ENCODE data around the gene TRAP1. TPM values are rescaled to one million over a fixed set of nuclear protein-coding genes. Genes with fewer than 3 reads are reported as not detected.

The TRAP1 gene
- total RNA-seq, 1 experiment from 2014 or later, result 173 TPM

GRCh38 chr16:3744018-3744417, 26.7 kb upstream of the TRAP1 start:
- Histone ChIP-seq H3K4me3 (ENCODE audit: low read depth, low read length) (no peak overlapping the region), H3K27me3 (replicated peaks; ENCODE audit: control insufficient read depth, insufficient read depth, low read length) (no peaks in the 10 kb centered on the region), H3K36me3 (ENCODE audit: control insufficient read depth, insufficient read depth, low read length) (peaks cover 3% of the 10 kb centered on the region), H3K4me1 (no peaks in the 10 kb centered on the region), H3K9me3 (no peaks in the 10 kb centered on the region)
- Mint-ChIP-seq H3K4me3 (ENCODE audit: unreplicated experiment) (no peak overlapping the region), H3K9me3 (ENCODE audit: unreplicated experiment) (no peaks in the 10 kb centered on the region), H3K36me3 (ENCODE audit: insufficient read depth, unreplicated experiment) (peaks cover 90% of the 10 kb centered on the region), H3K27ac (ENCODE audit: unreplicated experiment) (no peak overlapping the region), H3K27me3 (ENCODE audit: insufficient read depth, unreplicated experiment) (no peaks in the 10 kb centered on the region), H3K4me1 (ENCODE audit: low read depth, unreplicated experiment) (no peaks in the 10 kb centered on the region)
- intact Hi-C loops (cut with micrococcal nuclease; ENCODE audit: unreplicated experiment), result no loop called here
- BruUV-seq (replicated peaks), result no TSS peak
- ChIA-PET CTCF (no interaction called here), POLR2A (no interaction called here)
- TF ChIP-seq, protein P1, sequence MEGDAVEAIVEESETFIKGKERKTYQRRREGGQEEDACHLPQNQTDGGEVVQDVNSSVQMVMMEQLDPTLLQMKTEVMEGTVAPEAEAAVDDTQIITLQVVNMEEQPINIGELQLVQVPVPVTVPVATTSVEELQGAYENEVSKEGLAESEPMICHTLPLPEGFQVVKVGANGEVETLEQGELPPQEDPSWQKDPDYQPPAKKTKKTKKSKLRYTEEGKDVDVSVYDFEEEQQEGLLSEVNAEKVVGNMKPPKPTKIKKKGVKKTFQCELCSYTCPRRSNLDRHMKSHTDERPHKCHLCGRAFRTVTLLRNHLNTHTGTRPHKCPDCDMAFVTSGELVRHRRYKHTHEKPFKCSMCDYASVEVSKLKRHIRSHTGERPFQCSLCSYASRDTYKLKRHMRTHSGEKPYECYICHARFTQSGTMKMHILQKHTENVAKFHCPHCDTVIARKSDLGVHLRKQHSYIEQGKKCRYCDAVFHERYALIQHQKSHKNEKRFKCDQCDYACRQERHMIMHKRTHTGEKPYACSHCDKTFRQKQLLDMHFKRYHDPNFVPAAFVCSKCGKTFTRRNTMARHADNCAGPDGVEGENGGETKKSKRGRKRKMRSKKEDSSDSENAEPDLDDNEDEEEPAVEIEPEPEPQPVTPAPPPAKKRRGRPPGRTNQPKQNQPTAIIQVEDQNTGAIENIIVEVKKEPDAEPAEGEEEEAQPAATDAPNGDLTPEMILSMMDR (IDR thresholded peaks at IDR 0.05; ENCODE audit: insufficient read depth in 1 of 2, low read depth in 1 of 2, low read length in 1 of 2, severe bottlenecking in 1 of 2, unreplicated experiment in 1 of 2), result no peak
- DNase-seq, result no peak

DNA sequence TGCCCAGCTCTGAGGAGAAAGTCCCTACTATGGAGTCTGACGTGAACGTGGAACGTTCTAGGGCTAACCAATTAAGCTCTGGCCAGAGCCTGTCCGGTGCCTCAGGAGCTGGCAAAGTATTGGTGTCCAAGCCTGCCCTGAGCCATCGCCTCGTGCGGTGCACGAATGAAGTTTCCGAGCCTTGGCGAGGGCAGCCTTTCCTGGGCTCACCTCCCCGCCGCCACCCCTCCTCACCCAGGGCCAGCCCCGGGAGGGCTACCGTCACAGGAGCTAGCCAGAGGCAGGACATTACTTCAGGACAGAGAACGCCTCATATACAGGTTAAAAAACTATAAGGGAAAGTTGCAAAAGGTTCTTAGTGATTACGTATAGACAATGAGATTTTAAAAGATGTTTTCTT, 23.6 kb upstream of the TRAP1 start:
- H3K4me3 Mint-ChIP-seq (ENCODE audit: unreplicated experiment), result no peak overlapping the region
- Histone ChIP-seq H3K9me3 (no peaks in the 10 kb centered on the region), H3K4me1 (no peaks in the 10 kb centered on the region), H3K27me3 (replicated peaks; ENCODE audit: control insufficient read depth, insufficient read depth, low read length) (no peaks in the 10 kb centered on the region), H3K4me3 (ENCODE audit: low read depth, low read length) (no peak overlapping the region), H3K36me3 (ENCODE audit: control insufficient read depth, insufficient read depth, low read length) (peaks cover 4% of the 10 kb centered on the region)
- TF ChIP-seq, protein P1 (IDR thresholded peaks at IDR 0.05; ENCODE audit: insufficient read depth in 1 of 2, low read depth in 1 of 2, low read length in 1 of 2, severe bottlenecking in 1 of 2, unreplicated experiment in 1 of 2), result no peak
- no peak for DNase-seq
- no peak overlapping the region for H3K27ac Mint-ChIP-seq (ENCODE audit: unreplicated experiment)
- H3K9me3 Mint-ChIP-seq (ENCODE audit: unreplicated experiment), result no peaks in the 10 kb centered on the region
- ChIA-PET CTCF (no interaction called here), POLR2A (no interaction called here)
- H3K27me3 Mint-ChIP-seq (ENCODE audit: insufficient read depth, unreplicated experiment), result no peaks in the 10 kb centered on the region
- H3K36me3 Mint-ChIP-seq (ENCODE audit: insufficient read depth, unreplicated experiment), result peaks cover 95% of the 10 kb centered on the region
- no peaks in the 10 kb centered on the region for H3K4me1 Mint-ChIP-seq (ENCODE audit: low read depth, unreplicated experiment)
- intact Hi-C loops (cut with micrococcal nuclease; ENCODE audit: unreplicated experiment), result no loop called here
- no TSS peak for BruUV-seq (replicated peaks)

- no TSS peak for BruUV-seq (replicated peaks)
- H3K27ac Mint-ChIP-seq (ENCODE audit: unreplicated experiment), result no peak overlapping the region
- no peaks in the 10 kb centered on the region for H3K9me3 Mint-ChIP-seq (ENCODE audit: unreplicated experiment)
- DNase-seq, result no peak
- POLR2A ChIA-PET, result no interaction called here
- H3K4me3 Mint-ChIP-seq (ENCODE audit: unreplicated experiment), result no peak overlapping the region
- Histone ChIP-seq H3K9me3 (no peaks in the 10 kb centered on the region), H3K36me3 (ENCODE audit: control insufficient read depth, insufficient read depth, low read length) (peaks cover 4% of the 10 kb centered on the region), H3K4me1 (no peaks in the 10 kb centered on the region), H3K4me3 (ENCODE audit: low read depth, low read length) (no peak overlapping the region), H3K27me3 (replicated peaks; ENCODE audit: control insufficient read depth, insufficient read depth, low read length) (no peaks in the 10 kb centered on the region)
- TF ChIP-seq, protein P1 (IDR thresholded peaks at IDR 0.05; ENCODE audit: insufficient read depth in 1 of 2, low read depth in 1 of 2, low read length in 1 of 2, severe bottlenecking in 1 of 2, unreplicated experiment in 1 of 2), result no peak
- H3K36me3 Mint-ChIP-seq (ENCODE audit: insufficient read depth, unreplicated experiment), result peaks cover 95% of the 10 kb centered on the region
- H3K27me3 Mint-ChIP-seq (ENCODE audit: insufficient read depth, unreplicated experiment), result no peaks in the 10 kb centered on the region
- intact Hi-C loops (cut with micrococcal nuclease; ENCODE audit: unreplicated experiment), result no loop called here
- CTCF ChIA-PET, result no interaction called here
- no peaks in the 10 kb centered on the region for H3K4me1 Mint-ChIP-seq (ENCODE audit: low read depth, unreplicated experiment)
Observed at GRCh38 chr16:3740186-3740585, 22.9 kb upstream of the TRAP1 start.
